GM23248 (cell line): Measurements from ENCODE around the gene RNF144B.

Source experiments
- EZH2 ChIP-seq: fragments of 200-600 bp; sonication (generic); IDR thresholded peaks from 2 replicates; pipeline ENCODE4 v1.6.1; 2018; ENCODE audit warnings: antibody characterized with exemption, mild to moderate bottlenecking; ENCODE audit not compliant: insufficient read depth, poor library complexity, severe bottlenecking
- EZH2phosphoT487 ChIP-seq: fragments of 200-600 bp; sonication (generic); IDR thresholded peaks from 2 replicates; pipeline ENCODE4 v1.6.1; 2018; ENCODE audit warnings: antibody characterized with exemption, moderate library complexity, mild to moderate bottlenecking, low read depth; ENCODE audit not compliant: insufficient read depth

- TF ChIP-seq EZH2 (no peak), EZH2phosphoT487 (no peak)
Measured at GRCh38 chr6:18514180-18514579, 127.0 kb downstream of the RNF144B start.
